HepG2 (cell line): ENCODE results near the gene MRPL54.

Experiments
- EHMT2 ChIP-seq: fragments of 200-600 bp; sonication (generic); IDR thresholded peaks from 2 replicates; pipeline ENCODE4 v1.7.0; 2017; ENCODE audit warnings: antibody characterized with exemption, low read depth, low read length, borderline replicate concordance
- IRF2 ChIP-seq: IDR thresholded peaks from 2 replicates; pipeline ENCODE4 v1.6.1; 2018; ENCODE audit warnings: missing genetic modification reagents, missing compliant biosample characterization
- PHF21A ChIP-seq: sonication (generic); formaldehyde crosslinking; IDR thresholded peaks from 2 replicates; pipeline ENCODE4 v1.5.0; 2020; ENCODE audit warnings: mild to moderate bottlenecking, missing genetic modification reagents
- RELA ChIP-seq: sonication (generic); formaldehyde crosslinking; IDR thresholded peaks from 2 replicates; pipeline ENCODE4 v1.4.0; 2020; ENCODE audit warnings: missing genetic modification reagents
- SMARCC2 ChIP-seq: fragments of 450-650 bp; IDR thresholded peaks from 2 replicates; pipeline ENCODE4 v1.6.1; 2017; ENCODE audit warnings: antibody characterized with exemption, mild to moderate bottlenecking

GRCh38 chr19:3778104-3778867, 15.8 kb downstream of the MRPL54 start:
- TF ChIP-seq PHF21A (CRISPR knock-in tag): no peak
- no peak for TF ChIP-seq RELA
- TF ChIP-seq SMARCC2: no peak
- no peak for TF ChIP-seq EHMT2
- TF ChIP-seq IRF2 (CRISPR knock-in tag): no peak
